ENCODE results near the gene NME7.
"Not testable (repeated sequence)": the region's sequence is repeated elsewhere in the genome, so short reads cannot be mapped to it uniquely, and the experiment has no call there.

The NME7 gene

GRCh38 chr1:169305356-169305755 is 62.2 kb downstream of the NME7 start:
- DNase-seq (ENCODE audit: low read depth, low spot score) = no peak
- Histone ChIP-seq H3K27ac (no peak overlapping the region), H3K36me3 (ENCODE audit: insufficient read depth, low read length) (no peaks in the 10 kb centered on the region), H3K4me3 (no peak overlapping the region), H3K9me3 (ENCODE audit: low read depth, low read length) (no peaks in the 10 kb centered on the region), H3K9ac (ENCODE audit: insufficient read length) (no peak overlapping the region)
- TF ChIP-seq EZH2 (IDR thresholded peaks at IDR 0.05) = no peak
- no peak for TF ChIP-seq POLR2AphosphoS5 (IDR thresholded peaks at IDR 0.05; ENCODE audit: borderline replicate concordance, low read depth, low read length)
- TF ChIP-seq FOXP2 (optimal IDR thresholded peaks at IDR 0.05; ENCODE audit: control extremely low read depth, extremely low read length, insufficient read depth) = no peak

GRCh38 chr1:169300854-169301253 is 66.7 kb downstream of the NME7 start:
- Histone ChIP-seq H3K27ac (no peak overlapping the region), H3K9ac (ENCODE audit: insufficient read length) (no peak overlapping the region), H3K36me3 (ENCODE audit: insufficient read depth, low read length) (no peaks in the 10 kb centered on the region), H3K4me3 (no peak overlapping the region), H3K9me3 (ENCODE audit: low read depth, low read length) (no peaks in the 10 kb centered on the region)
- TF ChIP-seq POLR2AphosphoS5 (IDR thresholded peaks at IDR 0.05; ENCODE audit: borderline replicate concordance, low read depth, low read length) (no peak), FOXP2 (optimal IDR thresholded peaks at IDR 0.05; ENCODE audit: control extremely low read depth, extremely low read length, insufficient read depth) (no peak), EZH2 (IDR thresholded peaks at IDR 0.05) (no peak)
- no peak for DNase-seq (ENCODE audit: low read depth, low spot score)

- TF ChIP-seq POLR2AphosphoS5 (IDR thresholded peaks at IDR 0.05; ENCODE audit: borderline replicate concordance, low read depth, low read length) = no peak
- no peak for TF ChIP-seq FOXP2 (optimal IDR thresholded peaks at IDR 0.05; ENCODE audit: control extremely low read depth, extremely low read length, insufficient read depth)
- TF ChIP-seq EZH2 (IDR thresholded peaks at IDR 0.05) = no peak
- no peak overlapping the region for H3K27ac ChIP-seq
- DNase-seq (ENCODE audit: low read depth, low spot score) = no peak
Observed at GRCh38 chr1:169298441-169298840, 69.2 kb downstream of the NME7 start.

GRCh38 chr1:169295846-169296245 is 71.8 kb downstream of the NME7 start:
- Histone ChIP-seq H3K27ac (no peak overlapping the region), H3K4me3 (no peak overlapping the region), H3K9me3 (ENCODE audit: low read depth, low read length) (no peaks in the 10 kb centered on the region), H3K36me3 (ENCODE audit: insufficient read depth, low read length) (no peaks in the 10 kb centered on the region), H3K9ac (ENCODE audit: insufficient read length) (no peak overlapping the region)
- no peak for DNase-seq (ENCODE audit: low read depth, low spot score)
- TF ChIP-seq FOXP2 (optimal IDR thresholded peaks at IDR 0.05; ENCODE audit: control extremely low read depth, extremely low read length, insufficient read depth) (no peak), POLR2AphosphoS5 (IDR thresholded peaks at IDR 0.05; ENCODE audit: borderline replicate concordance, low read depth, low read length) (no peak), EZH2 (IDR thresholded peaks at IDR 0.05) (no peak)

More at GRCh38 chr1:169298441-169298840, 69.2 kb downstream of the NME7 start:
- Histone ChIP-seq H3K36me3 (ENCODE audit: insufficient read depth, low read length) (no peaks in the 10 kb centered on the region), H3K9ac (ENCODE audit: insufficient read length) (no peak overlapping the region), H3K4me3 (no peak overlapping the region), H3K9me3 (ENCODE audit: low read depth, low read length) (no peaks in the 10 kb centered on the region)

- no peak overlapping the region for H3K4me3 ChIP-seq
- H3K9ac ChIP-seq (ENCODE audit: insufficient read length) = no peak overlapping the region
- TF ChIP-seq EZH2 (IDR thresholded peaks at IDR 0.05) (no peak), POLR2AphosphoS5 (IDR thresholded peaks at IDR 0.05; ENCODE audit: borderline replicate concordance, low read depth, low read length) (no peak), FOXP2 (optimal IDR thresholded peaks at IDR 0.05; ENCODE audit: control extremely low read depth, extremely low read length, insufficient read depth) (no peak)
- H3K36me3 ChIP-seq (ENCODE audit: insufficient read depth, low read length) = no peaks in the 10 kb centered on the region
- H3K9me3 ChIP-seq (ENCODE audit: low read depth, low read length) = no peaks in the 10 kb centered on the region
- no peak overlapping the region for H3K27ac ChIP-seq
- no peak for DNase-seq (ENCODE audit: low read depth, low spot score)
Observed at GRCh38 chr1:169295425-169295824, 72.2 kb downstream of the NME7 start.

- no peaks in the 10 kb centered on the region for H3K36me3 ChIP-seq (ENCODE audit: insufficient read depth, low read length)
- no peaks in the 10 kb centered on the region for H3K9me3 ChIP-seq (ENCODE audit: low read depth, low read length)
- H3K9ac ChIP-seq (ENCODE audit: insufficient read length) = no peak overlapping the region
- TF ChIP-seq POLR2AphosphoS5 (IDR thresholded peaks at IDR 0.05; ENCODE audit: borderline replicate concordance, low read depth, low read length) (no peak), EZH2 (IDR thresholded peaks at IDR 0.05) (no peak), FOXP2 (optimal IDR thresholded peaks at IDR 0.05; ENCODE audit: control extremely low read depth, extremely low read length, insufficient read depth) (no peak)
- DNase-seq (ENCODE audit: low read depth, low spot score) = no peak
- no peak overlapping the region for H3K27ac ChIP-seq
- no peak overlapping the region for H3K4me3 ChIP-seq
Observed at GRCh38 chr1:169289016-169289415, 78.6 kb downstream of the NME7 start.

GRCh38 chr1:169288011-169288414 is 79.6 kb downstream of the NME7 start:
- H3K4me3 ChIP-seq = no peak overlapping the region
- no peak overlapping the region for H3K9ac ChIP-seq (ENCODE audit: insufficient read length)
- peak overlapping the region; percentile 68; the same call in 1 of the 2 replicates for H3K27ac ChIP-seq
- no peaks in the 10 kb centered on the region for H3K9me3 ChIP-seq (ENCODE audit: low read depth, low read length)
- H3K36me3 ChIP-seq (ENCODE audit: insufficient read depth, low read length) = no peaks in the 10 kb centered on the region
- peak; percentile 26 for DNase-seq (ENCODE audit: low read depth, low spot score)
- no peak for TF ChIP-seq POLR2AphosphoS5 (IDR thresholded peaks at IDR 0.05; ENCODE audit: borderline replicate concordance, low read depth, low read length)
- TF ChIP-seq EZH2 (IDR thresholded peaks at IDR 0.05) = no peak
- TF ChIP-seq FOXP2 (optimal IDR thresholded peaks at IDR 0.05; ENCODE audit: control extremely low read depth, extremely low read length, insufficient read depth) = no peak

GRCh38 chr1:169287280-169287679 is 80.3 kb downstream of the NME7 start:
- Histone ChIP-seq H3K4me3 (no peak overlapping the region), H3K27ac (peak overlapping the region; percentile 68; the same call in 1 of the 2 replicates), H3K36me3 (ENCODE audit: insufficient read depth, low read length) (no peaks in the 10 kb centered on the region), H3K9ac (ENCODE audit: insufficient read length) (peak overlapping the region; percentile 37), H3K9me3 (ENCODE audit: low read depth, low read length) (no peaks in the 10 kb centered on the region)
- no peak for TF ChIP-seq EZH2 (IDR thresholded peaks at IDR 0.05)
- no peak for TF ChIP-seq POLR2AphosphoS5 (IDR thresholded peaks at IDR 0.05; ENCODE audit: borderline replicate concordance, low read depth, low read length)
- no peak for TF ChIP-seq FOXP2 (optimal IDR thresholded peaks at IDR 0.05; ENCODE audit: control extremely low read depth, extremely low read length, insufficient read depth)
- DNase-seq (ENCODE audit: low read depth, low spot score) = no peak

GRCh38 chr1:169281562-169281961 is 86.0 kb downstream of the NME7 start:
- not testable (repeated sequence) for H3K9me3 ChIP-seq (ENCODE audit: low read depth, low read length); H3K36me3 ChIP-seq (ENCODE audit: insufficient read depth, low read length); H3K27ac ChIP-seq; H3K4me3 ChIP-seq; H3K9ac ChIP-seq (ENCODE audit: insufficient read length); DNase-seq (ENCODE audit: low read depth, low spot score)
